Upper lobe of left lung (tissue), 6 donors: Measurements from ENCODE around the gene TP53I11. TPM values are rescaled to one million over a fixed set of nuclear protein-coding genes. Genes with fewer than 3 reads are reported as not detected.

ENCODE experiments used
- ATAC-seq, 2 donors: fragments of 200-7000 bp; cut with Tn5 transposase; one replicate each; pipeline ENCODE4 v1.9.1; 2022; ENCODE audit warnings: mild to moderate bottlenecking in 2 of 2, moderate library complexity in 2 of 2; ENCODE audit not compliant: low FRiP score in 2 of 2
- DNase-seq, 2 donors: peaks; one replicate each; pipeline ENCODE4 v3.0.0-alpha.2; 2019 to 2020
- H3K27ac ChIP-seq, 4 donors: fragments of 200-600 bp; sonication (generic); one replicate each; pipeline ENCODE4 v1.5.1; 2016 to 2019
- H3K27me3 ChIP-seq, 4 donors: fragments of 200-600 bp; sonication (generic); one replicate each; pipeline ENCODE4 v1.5.1; 2017 to 2019
- H3K36me3 ChIP-seq, 4 donors: fragments of 200-600 bp; sonication (generic); one replicate each; pipeline ENCODE4 v1.5.1; 2016 to 2019
- H3K4me1 ChIP-seq, 4 donors: fragments of 200-600 bp; sonication (generic); one replicate each; pipeline ENCODE4 v1.5.1; 2018 to 2019
- H3K4me3 ChIP-seq, 4 donors: fragments of 200-600 bp; sonication (generic); one replicate each; pipeline ENCODE4 v1.5.1; 2017 to 2019; ENCODE audit warnings: mild to moderate bottlenecking in 2 of 4, moderate library complexity in 1 of 4
- H3K9me3 ChIP-seq, 4 donors: fragments of 200-600 bp; sonication (generic); one replicate each; pipeline ENCODE4 v1.5.1; 2018 to 2019
- CTCF ChIP-seq, 6 experiments: fragments of 450-650 bp in 4 of 6; fragments of 200-600 bp in 2 of 6; sonication (generic) in 2 of 6; IDR thresholded peaks; one replicate each; pipeline ENCODE4 v1.5.1; 2016 to 2019; ENCODE audit warnings: antibody characterized with exemption in 6 of 6
- EP300 ChIP-seq, 4 donors: sonication (generic); formaldehyde crosslinking; IDR thresholded peaks; one replicate each; pipeline ENCODE4 v1.5.1; 2017; ENCODE audit warnings: antibody characterized with exemption in 4 of 4, control low read depth in 2 of 4
- POLR2A ChIP-seq, 4 donors: fragments of 450-650 bp; IDR thresholded peaks; one replicate each; pipeline ENCODE4 v1.5.1; 2016 to 2017; ENCODE audit warnings: antibody characterized with exemption in 4 of 4, mild to moderate bottlenecking in 2 of 4
- POLR2AphosphoS5 ChIP-seq, 2 donors: sonication (generic); formaldehyde crosslinking; IDR thresholded peaks; one replicate each; pipeline ENCODE4 v1.5.1; 2017; ENCODE audit warnings: antibody characterized with exemption in 2 of 2
- WGBS, 2 donors: methylation state at CpG; one replicate each; pipeline ENCODE4 v1.1.5; 2017 to 2018; 5-methylcytosine and 5-hydroxymethylcytosine counted together
- total RNA-seq, 6 donors: library from RNA; depleted of rRNA in 4 of 6; stranded (reverse); fragments of >200 nt in 4 of 6; gene quantifications; one replicate each; pipeline versions ENCODE4 v1.1.0 to v1.2.1, GENCODE V29; 2016 to 2021
- donor health status: DM: no; HTN: no; CAD: no; lungs with moderate emphysema.
- donor health status: DM: no; HTN: yes; CAD: no; lungs with severe emphysema.

Gene TP53I11
- total RNA-seq, 6 donors from 2014 or later: 55.3 to 127 (median 101) TPM

- WGBS, 2 donors: 46 to 80% methylated on average over 2 to 3 of the region's 3 CpGs
- Histone ChIP-seq H3K27me3 (no peaks in the 10 kb centered on the region), H3K36me3 (no peaks in the 10 kb centered on the region), H3K27ac (peak overlapping the region in 1 of 4 donors; percentile 20), H3K9me3 (no peaks in the 10 kb centered on the region), H3K4me3 (no peak overlapping the region), H3K4me1 (peaks cover 30 to 70% (median 53%) of the 10 kb centered on the region in 4 donors)
- no peak for TF ChIP-seq CTCF (IDR thresholded peaks at IDR 0.05)
- no peak for TF ChIP-seq POLR2AphosphoS5 (IDR thresholded peaks at IDR 0.05)
- TF ChIP-seq POLR2A (IDR thresholded peaks at IDR 0.05): no peak
- no peak for TF ChIP-seq EP300 (IDR thresholded peaks at IDR 0.05)
- ATAC-seq: no peak
- no peak for DNase-seq
These were observed 2.0 kb upstream of the TP53I11 start for GRCh38 chr11:44952500-44953260.

- H3K9me3 ChIP-seq: no peaks in the 10 kb centered on the region
- no peak for TF ChIP-seq POLR2A (IDR thresholded peaks at IDR 0.05)
- TF ChIP-seq CTCF (IDR thresholded peaks at IDR 0.05): no peak
- TF ChIP-seq EP300 (IDR thresholded peaks at IDR 0.05): no peak
- no peak for TF ChIP-seq POLR2AphosphoS5 (IDR thresholded peaks at IDR 0.05)
- no peak overlapping the region for H3K27ac ChIP-seq
- ATAC-seq: no peak
- no peaks in the 10 kb centered on the region for H3K27me3 ChIP-seq
- H3K36me3 ChIP-seq: no peaks in the 10 kb centered on the region
- WGBS, 2 donors: 60 to 86% methylated on average over 1 to 2 of the region's 2 CpGs
- H3K4me1 ChIP-seq: peaks cover 30 to 69% (median 55%) of the 10 kb centered on the region in 4 donors
- H3K4me3 ChIP-seq: no peak overlapping the region
- no peak for DNase-seq
These were observed 1.4 kb upstream of the TP53I11 start for GRCh38 chr11:44952082-44952481.

GRCh38 chr11:44950031-44950624, 555 bp downstream of the TP53I11 start:
- Histone ChIP-seq H3K36me3 (peaks cover 0 to 2% (median 0%) of the 10 kb centered on the region in 4 donors), H3K4me3 (peak overlapping the region; percentile 75 to 98 (median 93)), H3K27ac (peak overlapping the region; percentile 79 to 95 (median 88)), H3K4me1 (peaks cover 24 to 68% (median 48%) of the 10 kb centered on the region in 4 donors), H3K27me3 (no peaks in the 10 kb centered on the region), H3K9me3 (no peaks in the 10 kb centered on the region)
- DNase-seq (peak; percentile 38 to 89), ATAC-seq (peak in 1 of 2 donors; percentile 28)
- 1 to 3% methylated on average over 22 to 55 of the region's 63 CpGs for WGBS, 2 donors
- TF ChIP-seq EP300 (IDR thresholded peaks at IDR 0.05) (no peak), CTCF (IDR thresholded peaks at IDR 0.05) (no peak), POLR2A (IDR thresholded peaks at IDR 0.05) (no peak), POLR2AphosphoS5 (IDR thresholded peaks at IDR 0.05) (no peak)

- Histone ChIP-seq H3K4me1 (peaks cover 21 to 68% (median 44%) of the 10 kb centered on the region in 4 donors), H3K27ac (peak overlapping the region; percentile 79 to 95 (median 88)), H3K27me3 (no peaks in the 10 kb centered on the region), H3K36me3 (peaks cover 0 to 2% (median 0%) of the 10 kb centered on the region in 4 donors), H3K9me3 (no peaks in the 10 kb centered on the region), H3K4me3 (peak overlapping the region; percentile 75 to 98 (median 93))
- WGBS, 2 donors: 9% methylated on average over 14 to 47 of the region's 57 CpGs
- DNase-seq (peak; percentile 48 to 91), ATAC-seq (peak in 1 of 2 donors; percentile 34)
- TF ChIP-seq CTCF (IDR thresholded peaks at IDR 0.05) (peak; percentile 24 to 55 (median 38)), POLR2AphosphoS5 (IDR thresholded peaks at IDR 0.05) (peak in 1 of 2 donors; percentile 16), POLR2A (IDR thresholded peaks at IDR 0.05) (peak in 2 of 4 donors; percentile 41 to 45), EP300 (IDR thresholded peaks at IDR 0.05) (no peak)
These were observed 1.3 kb downstream of the TP53I11 start for GRCh38 chr11:44949160-44950030.
